ENCODE data around the gene TPP1. TPM values are rescaled to one million over a fixed set of nuclear protein-coding genes. Genes with fewer than 3 reads are reported as not detected.

Gene TPP1
- total RNA-seq, 1 donor from 2014 or later: 50.1 TPM

DNA sequence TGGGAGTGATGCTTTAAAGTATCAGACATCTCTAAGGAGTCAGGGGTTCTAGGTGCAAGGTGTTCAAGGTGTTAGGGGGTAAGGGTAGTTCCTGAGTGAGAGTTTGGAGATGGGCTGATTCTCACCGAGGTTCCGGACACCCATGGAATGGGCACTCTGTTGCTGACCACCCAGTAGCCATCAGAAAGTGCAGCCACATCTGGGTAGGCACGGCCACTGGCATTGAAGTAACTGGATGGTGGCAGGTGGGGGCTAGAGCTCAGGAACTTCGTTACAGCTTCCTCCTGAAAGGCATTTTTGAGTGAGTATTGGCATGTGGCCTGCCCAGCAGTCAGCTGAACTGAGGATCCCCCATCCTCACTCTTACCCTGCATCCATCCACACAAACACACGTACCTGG lies 4.2 kb downstream of the TPP1 start:
- Mint-ChIP-seq H3K36me3 (peaks cover 7% of the 10 kb centered on the region), H3K27me3 (ENCODE audit: low read depth) (no peaks in the 10 kb centered on the region), H3K27ac (no peak overlapping the region), H3K4me3 (no peak overlapping the region), H3K9me3 (no peaks in the 10 kb centered on the region), H3K4me1 (peaks cover 8% of the 10 kb centered on the region)
- DNase-seq (ENCODE audit: low spot score in 2 of 2, unreplicated experiment in 2 of 2): no peak
- TF ChIP-seq, protein P1, sequence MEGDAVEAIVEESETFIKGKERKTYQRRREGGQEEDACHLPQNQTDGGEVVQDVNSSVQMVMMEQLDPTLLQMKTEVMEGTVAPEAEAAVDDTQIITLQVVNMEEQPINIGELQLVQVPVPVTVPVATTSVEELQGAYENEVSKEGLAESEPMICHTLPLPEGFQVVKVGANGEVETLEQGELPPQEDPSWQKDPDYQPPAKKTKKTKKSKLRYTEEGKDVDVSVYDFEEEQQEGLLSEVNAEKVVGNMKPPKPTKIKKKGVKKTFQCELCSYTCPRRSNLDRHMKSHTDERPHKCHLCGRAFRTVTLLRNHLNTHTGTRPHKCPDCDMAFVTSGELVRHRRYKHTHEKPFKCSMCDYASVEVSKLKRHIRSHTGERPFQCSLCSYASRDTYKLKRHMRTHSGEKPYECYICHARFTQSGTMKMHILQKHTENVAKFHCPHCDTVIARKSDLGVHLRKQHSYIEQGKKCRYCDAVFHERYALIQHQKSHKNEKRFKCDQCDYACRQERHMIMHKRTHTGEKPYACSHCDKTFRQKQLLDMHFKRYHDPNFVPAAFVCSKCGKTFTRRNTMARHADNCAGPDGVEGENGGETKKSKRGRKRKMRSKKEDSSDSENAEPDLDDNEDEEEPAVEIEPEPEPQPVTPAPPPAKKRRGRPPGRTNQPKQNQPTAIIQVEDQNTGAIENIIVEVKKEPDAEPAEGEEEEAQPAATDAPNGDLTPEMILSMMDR (IDR thresholded peaks at IDR 0.05; ENCODE audit: unreplicated experiment): no peak

DNA sequence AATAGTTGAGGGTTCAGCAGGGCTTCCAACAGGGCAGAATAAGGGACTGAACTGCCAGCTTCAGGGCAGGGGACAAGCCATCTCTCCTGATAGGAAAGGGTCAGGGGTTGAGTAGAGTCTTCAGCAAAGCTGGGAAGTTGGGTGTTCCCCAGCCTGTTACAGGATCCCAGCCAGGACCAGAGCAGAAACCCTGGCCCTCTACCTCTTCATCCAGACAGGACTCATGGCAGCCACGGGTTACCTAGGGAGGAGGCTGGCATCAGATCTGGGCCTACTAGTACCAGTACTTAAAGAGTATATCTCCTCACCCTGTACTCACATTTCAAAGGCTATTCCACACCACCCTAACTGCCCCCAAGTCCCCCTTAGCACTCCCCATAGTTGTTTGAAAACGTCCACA lies 4.8 kb downstream of the TPP1 start:
- TF ChIP-seq, protein P1 (IDR thresholded peaks at IDR 0.05; ENCODE audit: unreplicated experiment): no peak
- H3K27ac Mint-ChIP-seq: no peak overlapping the region
- peaks cover 8% of the 10 kb centered on the region for H3K4me1 Mint-ChIP-seq
- H3K27me3 Mint-ChIP-seq (ENCODE audit: low read depth): no peaks in the 10 kb centered on the region
- no peak for DNase-seq (ENCODE audit: low spot score in 2 of 2, unreplicated experiment in 2 of 2)
- no peak overlapping the region for H3K4me3 Mint-ChIP-seq
- no peaks in the 10 kb centered on the region for H3K9me3 Mint-ChIP-seq
- H3K36me3 Mint-ChIP-seq: peaks cover 13% of the 10 kb centered on the region

DNA sequence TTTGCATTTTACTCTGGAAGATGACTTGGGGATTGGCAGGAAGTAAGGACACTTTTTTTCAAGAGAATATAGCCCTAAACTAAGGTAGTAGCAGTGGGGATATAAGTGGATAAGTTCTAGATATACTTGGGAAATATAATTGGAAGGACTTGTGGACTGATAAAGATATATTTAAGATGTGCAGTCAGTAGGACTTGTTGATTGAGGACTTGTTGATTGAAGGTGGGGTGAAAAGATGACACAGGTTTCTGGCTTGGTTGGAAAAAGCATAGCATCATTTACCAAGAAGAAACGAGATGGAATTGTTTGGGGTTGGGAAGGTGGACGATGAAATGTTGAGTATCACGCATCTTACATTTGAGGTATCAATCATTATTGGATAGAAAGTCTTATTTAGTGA lies 5.7 kb downstream of the TPP1 start:
- TF ChIP-seq, protein P1 (IDR thresholded peaks at IDR 0.05; ENCODE audit: unreplicated experiment): no peak
- H3K36me3 Mint-ChIP-seq: peaks cover 19% of the 10 kb centered on the region
- DNase-seq (ENCODE audit: low spot score in 2 of 2, unreplicated experiment in 2 of 2): no peak
- H3K27ac Mint-ChIP-seq: no peak overlapping the region
- H3K9me3 Mint-ChIP-seq: no peaks in the 10 kb centered on the region
- H3K4me1 Mint-ChIP-seq: peaks cover 8% of the 10 kb centered on the region
- H3K4me3 Mint-ChIP-seq: no peak overlapping the region
- no peaks in the 10 kb centered on the region for H3K27me3 Mint-ChIP-seq (ENCODE audit: low read depth)

DNA sequence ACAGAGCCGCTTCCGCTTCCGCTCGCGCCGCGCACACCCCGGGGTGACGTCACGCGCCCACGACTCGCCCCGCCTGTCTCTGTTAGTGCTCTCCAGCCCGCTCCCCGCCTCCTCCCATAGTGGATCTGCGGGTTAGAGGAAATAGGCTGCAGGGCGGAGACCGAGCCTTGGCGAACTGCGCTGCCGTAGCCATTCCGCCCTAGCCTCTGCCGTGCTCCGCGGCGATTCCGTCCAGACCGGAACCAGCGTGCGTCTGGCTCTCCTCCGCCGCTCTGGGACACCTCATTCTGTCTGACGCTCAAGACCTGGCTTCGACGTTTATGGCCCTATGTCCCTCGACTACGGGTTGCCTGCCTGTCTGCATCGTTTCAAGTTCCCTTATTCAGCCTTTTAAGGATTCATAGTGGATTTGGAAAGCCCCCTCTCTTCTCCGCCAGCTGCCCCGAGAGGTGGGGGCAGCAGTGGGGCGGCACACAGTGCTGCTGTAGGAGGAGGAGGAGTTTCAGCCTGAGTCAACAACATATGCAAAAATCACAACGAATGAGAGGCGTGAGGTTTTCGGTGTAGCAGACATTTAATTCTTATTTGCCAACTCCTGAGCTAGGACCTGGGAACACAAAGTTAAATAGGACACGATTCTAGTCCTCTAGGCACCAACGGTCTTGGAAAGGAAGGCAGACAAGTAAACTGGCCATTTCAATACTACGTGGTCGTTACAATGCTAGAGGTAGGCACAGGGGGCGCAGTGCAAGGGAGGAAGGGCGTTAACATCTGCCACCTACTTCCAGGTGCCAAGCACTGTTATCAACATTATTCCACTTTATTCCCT lies 6.8 kb downstream of the TPP1 start, which contains the start of gene TAF10:
Gene TAF10 (minus strand): TSS at position 4 of the 829 bp plus-strand sequence. CDS start 27 bp downstream, outside the sequence.
- H3K9me3 Mint-ChIP-seq: no peaks in the 10 kb centered on the region
- peak within 1 kb of the TSS; percentile 96 for H3K27ac Mint-ChIP-seq
- peaks cover 22% of the 10 kb centered on the region for H3K36me3 Mint-ChIP-seq
- DNase-seq (ENCODE audit: low spot score in 2 of 2, unreplicated experiment in 2 of 2): peak; percentile 96 to 97
- H3K27me3 Mint-ChIP-seq (ENCODE audit: low read depth): no peaks in the 10 kb centered on the region
- H3K4me1 Mint-ChIP-seq: peaks cover 11% of the 10 kb centered on the region
- peak within 1 kb of the TSS; percentile 83 for H3K4me3 Mint-ChIP-seq
- TF ChIP-seq, protein P1 (IDR thresholded peaks at IDR 0.05; ENCODE audit: unreplicated experiment): peak; percentile 31

DNA sequence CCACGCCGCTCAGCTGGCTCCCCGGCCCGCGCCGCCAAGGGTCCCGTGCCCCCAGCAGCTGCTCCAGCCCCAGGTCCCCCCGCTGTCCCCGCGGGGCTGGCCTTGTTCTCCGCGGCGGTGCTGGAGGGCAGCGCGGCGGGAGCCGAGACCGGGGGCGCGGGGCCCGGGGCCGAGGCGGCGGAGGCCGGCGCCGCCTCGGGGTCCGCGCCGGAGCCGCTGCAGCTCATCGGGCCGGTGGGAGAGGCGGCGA lies 7.3 kb downstream of the TPP1 start:
- TF ChIP-seq, protein P1 (IDR thresholded peaks at IDR 0.05; ENCODE audit: unreplicated experiment): no peak
- Mint-ChIP-seq H3K36me3 (peaks cover 22% of the 10 kb centered on the region), H3K4me1 (peaks cover 15% of the 10 kb centered on the region), H3K9me3 (no peaks in the 10 kb centered on the region), H3K4me3 (peak overlapping the region; percentile 83), H3K27ac (peak overlapping the region; percentile 96), H3K27me3 (ENCODE audit: low read depth) (no peaks in the 10 kb centered on the region)
- no peak for DNase-seq (ENCODE audit: low spot score in 2 of 2, unreplicated experiment in 2 of 2)

All from mesothelial cell of epicardium (in vitro differentiated cells).